ENCODE results near the gene NXPE1.

Gene NXPE1

GRCh38 chr11:114511538-114511937 is 48.1 kb downstream of the NXPE1 start:
- Histone ChIP-seq H4K8ac (ENCODE audit: low read depth, low read length) (no peak overlapping the region), H2AFZ (ENCODE audit: low read length) (no peak overlapping the region), H3K4ac (ENCODE audit: low read length) (no peak overlapping the region), H3K14ac (ENCODE audit: low read length) (no peak overlapping the region), H3K4me1 (ENCODE audit: control insufficient read depth in 2 of 2, insufficient read depth in 1 of 2, low read depth in 1 of 2, low read length in 2 of 2) (peaks cover 0 to 2% of the 10 kb centered on the region in 2 donors), H2BK12ac (ENCODE audit: low read length) (no peak overlapping the region), H3K79me1 (ENCODE audit: low read depth, low read length) (no peaks in the 10 kb centered on the region), H2BK120ac (ENCODE audit: low read depth, low read length) (no peak overlapping the region), H3K23ac (ENCODE audit: low read depth, low read length, poor library complexity) (no peak overlapping the region), H3K9me3 (replicated peaks in 1 of 2; ENCODE audit: control insufficient read depth in 2 of 2, insufficient read depth in 1 of 2, low read depth in 1 of 2, low read length in 2 of 2) (peaks cover 0 to 2% of the 10 kb centered on the region in 2 donors), H2BK15ac (ENCODE audit: low read length) (no peak overlapping the region), H3K27ac (replicated peaks; ENCODE audit: low read length) (no peak overlapping the region), H2AK5ac (ENCODE audit: low read depth, low read length) (no peak overlapping the region), H3K9ac (ENCODE audit: low read depth, low read length, poor library complexity) (no peak overlapping the region), H4K91ac (ENCODE audit: low read depth, low read length, poor library complexity) (no peak overlapping the region), H3K4me2 (ENCODE audit: insufficient read depth, low read length, poor library complexity, severe bottlenecking) (no peak overlapping the region), H3K4me3 (ENCODE audit: low read length in 2 of 2) (no peak overlapping the region), H2BK5ac (ENCODE audit: low read length) (no peak overlapping the region), H3K18ac (ENCODE audit: low read length) (no peak overlapping the region), H3K27me3 (ENCODE audit: control insufficient read depth in 3 of 3, insufficient read depth in 3 of 3, low read depth in 1 of 3, low read length in 3 of 3) (no peaks in the 10 kb centered on the region), H3K36me3 (replicated peaks in 1 of 2; ENCODE audit: control insufficient read depth in 2 of 2, insufficient read depth in 2 of 2, low read length in 2 of 2) (no peaks in the 10 kb centered on the region)
- no peak for DNase-seq (ENCODE audit: low spot score)
- no CpG with 5 or more reads among the region's 2 CpGs for WGBS, 2 donors (ENCODE audit: extremely low coverage in 2 of 2, insufficient read length in 2 of 2, insufficient replicate concordance in 1 of 2)

GRCh38 chr11:114511079-114511478 is 48.6 kb downstream of the NXPE1 start:
- no peak overlapping the region for H4K8ac ChIP-seq (ENCODE audit: low read depth, low read length)
- H2BK12ac ChIP-seq (ENCODE audit: low read length): no peak overlapping the region
- no peaks in the 10 kb centered on the region for H3K36me3 ChIP-seq (replicated peaks in 1 of 2; ENCODE audit: control insufficient read depth in 2 of 2, insufficient read depth in 2 of 2, low read length in 2 of 2)
- no peaks in the 10 kb centered on the region for H3K79me1 ChIP-seq (ENCODE audit: low read depth, low read length)
- H3K9ac ChIP-seq (ENCODE audit: low read depth, low read length, poor library complexity): no peak overlapping the region
- H3K4me2 ChIP-seq (ENCODE audit: insufficient read depth, low read length, poor library complexity, severe bottlenecking): no peak overlapping the region
- H2AFZ ChIP-seq (ENCODE audit: low read length): no peak overlapping the region
- H3K4me1 ChIP-seq (ENCODE audit: control insufficient read depth in 2 of 2, insufficient read depth in 1 of 2, low read depth in 1 of 2, low read length in 2 of 2): peaks cover 0 to 2% of the 10 kb centered on the region in 2 donors
- no peak overlapping the region for H3K18ac ChIP-seq (ENCODE audit: low read length)
- WGBS, 2 donors (ENCODE audit: extremely low coverage in 2 of 2, insufficient read length in 2 of 2, insufficient replicate concordance in 1 of 2): no CpG with 5 or more reads among the region's 7 CpGs
- no peak overlapping the region for H3K4me3 ChIP-seq (ENCODE audit: low read length in 2 of 2)
- no peak overlapping the region for H3K4ac ChIP-seq (ENCODE audit: low read length)
- peaks cover 0 to 2% of the 10 kb centered on the region in 2 donors for H3K9me3 ChIP-seq (replicated peaks in 1 of 2; ENCODE audit: control insufficient read depth in 2 of 2, insufficient read depth in 1 of 2, low read depth in 1 of 2, low read length in 2 of 2)
- DNase-seq (ENCODE audit: low spot score): no peak
- H2BK120ac ChIP-seq (ENCODE audit: low read depth, low read length): no peak overlapping the region
- H4K91ac ChIP-seq (ENCODE audit: low read depth, low read length, poor library complexity): no peak overlapping the region
- H3K27me3 ChIP-seq (ENCODE audit: control insufficient read depth in 3 of 3, insufficient read depth in 3 of 3, low read depth in 1 of 3, low read length in 3 of 3): no peaks in the 10 kb centered on the region
- no peak overlapping the region for H3K23ac ChIP-seq (ENCODE audit: low read depth, low read length, poor library complexity)
- no peak overlapping the region for H3K27ac ChIP-seq (replicated peaks; ENCODE audit: low read length)
- H2BK15ac ChIP-seq (ENCODE audit: low read length): no peak overlapping the region
- H2BK5ac ChIP-seq (ENCODE audit: low read length): no peak overlapping the region
- H3K14ac ChIP-seq (ENCODE audit: low read length): no peak overlapping the region
- H2AK5ac ChIP-seq (ENCODE audit: low read depth, low read length): no peak overlapping the region

GRCh38 chr11:114501901-114502300 is 57.8 kb downstream of the NXPE1 start:
- Histone ChIP-seq H2BK5ac (ENCODE audit: low read length) (no peak overlapping the region), H3K9ac (ENCODE audit: low read depth, low read length, poor library complexity) (no peak overlapping the region), H3K23ac (ENCODE audit: low read depth, low read length, poor library complexity) (no peak overlapping the region), H3K4me2 (ENCODE audit: insufficient read depth, low read length, poor library complexity, severe bottlenecking) (no peak overlapping the region), H3K9me3 (replicated peaks in 1 of 2; ENCODE audit: control insufficient read depth in 2 of 2, insufficient read depth in 1 of 2, low read depth in 1 of 2, low read length in 2 of 2) (no peaks in the 10 kb centered on the region), H3K79me1 (ENCODE audit: low read depth, low read length) (no peaks in the 10 kb centered on the region), H3K14ac (ENCODE audit: low read length) (no peak overlapping the region), H2BK12ac (ENCODE audit: low read length) (no peak overlapping the region), H2AK5ac (ENCODE audit: low read depth, low read length) (no peak overlapping the region), H3K27me3 (ENCODE audit: control insufficient read depth in 3 of 3, insufficient read depth in 3 of 3, low read depth in 1 of 3, low read length in 3 of 3) (no peaks in the 10 kb centered on the region), H4K8ac (ENCODE audit: low read depth, low read length) (no peak overlapping the region), H3K4me1 (ENCODE audit: control insufficient read depth in 2 of 2, insufficient read depth in 1 of 2, low read depth in 1 of 2, low read length in 2 of 2) (no peaks in the 10 kb centered on the region), H3K4me3 (ENCODE audit: low read length in 2 of 2) (no peak overlapping the region), H3K4ac (ENCODE audit: low read length) (no peak overlapping the region), H2BK120ac (ENCODE audit: low read depth, low read length) (no peak overlapping the region), H3K36me3 (replicated peaks in 1 of 2; ENCODE audit: control insufficient read depth in 2 of 2, insufficient read depth in 2 of 2, low read length in 2 of 2) (no peaks in the 10 kb centered on the region), H2BK15ac (ENCODE audit: low read length) (no peak overlapping the region), H2AFZ (ENCODE audit: low read length) (no peak overlapping the region), H3K18ac (ENCODE audit: low read length) (no peak overlapping the region), H3K27ac (replicated peaks; ENCODE audit: low read length) (no peak overlapping the region), H4K91ac (ENCODE audit: low read depth, low read length, poor library complexity) (no peak overlapping the region)
- WGBS, 2 donors (ENCODE audit: extremely low coverage in 2 of 2, insufficient read length in 2 of 2, insufficient replicate concordance in 1 of 2): no CpG with 5 or more reads among the region's 1 CpG
- no peak for DNase-seq (ENCODE audit: low spot score)

GRCh38 chr11:114499756-114500155 is 59.9 kb downstream of the NXPE1 start:
- no peak overlapping the region for H4K8ac ChIP-seq (ENCODE audit: low read depth, low read length)
- H3K23ac ChIP-seq (ENCODE audit: low read depth, low read length, poor library complexity): no peak overlapping the region
- no peaks in the 10 kb centered on the region for H3K4me1 ChIP-seq (ENCODE audit: control insufficient read depth in 2 of 2, insufficient read depth in 1 of 2, low read depth in 1 of 2, low read length in 2 of 2)
- no peak for DNase-seq (ENCODE audit: low spot score)
- no peak overlapping the region for H3K4me3 ChIP-seq (ENCODE audit: low read length in 2 of 2)
- H2AFZ ChIP-seq (ENCODE audit: low read length): no peak overlapping the region
- H3K18ac ChIP-seq (ENCODE audit: low read length): no peak overlapping the region
- no peak overlapping the region for H3K4me2 ChIP-seq (ENCODE audit: insufficient read depth, low read length, poor library complexity, severe bottlenecking)
- no peak overlapping the region for H2BK15ac ChIP-seq (ENCODE audit: low read length)
- no peaks in the 10 kb centered on the region for H3K36me3 ChIP-seq (replicated peaks in 1 of 2; ENCODE audit: control insufficient read depth in 2 of 2, insufficient read depth in 2 of 2, low read length in 2 of 2)
- H3K4ac ChIP-seq (ENCODE audit: low read length): no peak overlapping the region
- H2AK5ac ChIP-seq (ENCODE audit: low read depth, low read length): no peak overlapping the region
- H4K91ac ChIP-seq (ENCODE audit: low read depth, low read length, poor library complexity): no peak overlapping the region
- no peak overlapping the region for H3K27ac ChIP-seq (replicated peaks; ENCODE audit: low read length)
- H2BK120ac ChIP-seq (ENCODE audit: low read depth, low read length): no peak overlapping the region
- no peak overlapping the region for H3K9ac ChIP-seq (ENCODE audit: low read depth, low read length, poor library complexity)
- H2BK12ac ChIP-seq (ENCODE audit: low read length): no peak overlapping the region
- H3K79me1 ChIP-seq (ENCODE audit: low read depth, low read length): no peaks in the 10 kb centered on the region
- no peaks in the 10 kb centered on the region for H3K9me3 ChIP-seq (replicated peaks in 1 of 2; ENCODE audit: control insufficient read depth in 2 of 2, insufficient read depth in 1 of 2, low read depth in 1 of 2, low read length in 2 of 2)
- no peaks in the 10 kb centered on the region for H3K27me3 ChIP-seq (ENCODE audit: control insufficient read depth in 3 of 3, insufficient read depth in 3 of 3, low read depth in 1 of 3, low read length in 3 of 3)
- no peak overlapping the region for H2BK5ac ChIP-seq (ENCODE audit: low read length)
- H3K14ac ChIP-seq (ENCODE audit: low read length): no peak overlapping the region
